HG03135 (cell line): Measurements from ENCODE around the gene CSH1.
"Not testable (repeated sequence)": the region's sequence is repeated elsewhere in the genome, so short reads cannot be mapped to it uniquely, and the experiment has no call there.

Experiments used
- ATAC-seq: cut with Tn5 transposase; IDR thresholded peaks from one replicate; pipeline ENCODE4 v1.9.1; 2021; ENCODE audit warnings: mild to moderate bottlenecking, moderate library complexity; ENCODE audit not compliant: unreplicated experiment

The CSH1 gene

GRCh38 chr17:63928966-63929695, 32.8 kb upstream of the CSH1 start:
- ATAC-seq: no peak

- no peak for ATAC-seq
Measured at GRCh38 chr17:63928172-63928666, 31.8 kb upstream of the CSH1 start.

- no peak for ATAC-seq
Measured at GRCh38 chr17:63927464-63928171, 31.2 kb upstream of the CSH1 start.

DNA sequence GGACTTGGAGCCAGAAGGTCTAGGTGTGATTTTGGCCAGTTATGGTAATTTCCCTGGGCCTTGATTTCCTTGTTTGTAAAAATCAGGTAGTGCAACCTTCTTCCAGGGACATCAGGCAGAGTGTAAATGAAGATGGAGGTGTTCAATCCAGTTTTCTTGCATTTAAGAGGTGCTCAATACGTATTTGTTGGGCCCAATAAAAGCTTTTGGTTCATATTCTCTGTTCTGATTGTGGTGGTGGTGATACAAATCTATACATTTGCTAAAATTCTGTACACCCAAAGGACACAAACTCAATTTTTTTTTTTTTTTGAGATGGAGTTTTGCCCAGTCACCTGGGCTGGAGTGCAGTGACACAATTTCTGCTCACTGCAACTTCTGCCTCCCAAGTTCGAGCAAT, 29.8 kb upstream of the CSH1 start:
- no peak for ATAC-seq

- ATAC-seq: no peak
Measured at GRCh38 chr17:63925615-63926014, 29.2 kb upstream of the CSH1 start.

DNA sequence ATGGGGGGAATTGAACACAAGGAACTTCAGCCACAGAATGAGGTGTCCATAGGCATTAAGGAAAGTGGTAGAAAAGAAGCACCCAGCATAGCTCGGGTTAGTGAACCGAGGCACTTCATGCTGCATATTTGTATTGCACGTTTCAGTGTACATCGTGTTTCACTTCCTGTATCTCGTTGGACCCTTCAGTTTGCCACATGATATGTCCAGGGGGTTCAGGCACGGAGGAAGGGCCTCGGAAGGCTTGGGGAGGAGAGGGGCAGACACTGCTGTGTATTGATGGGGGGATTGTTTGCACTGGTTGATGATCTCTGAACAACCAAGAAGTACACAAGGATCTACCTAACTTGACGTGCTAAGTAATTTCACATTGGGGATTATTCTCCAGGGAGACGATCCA, 26.0 kb upstream of the CSH1 start:
- not testable (repeated sequence) for ATAC-seq

- not testable (repeated sequence) for ATAC-seq
Measured at GRCh38 chr17:63920779-63921178, 24.4 kb upstream of the CSH1 start.

GRCh38 chr17:63920050-63920449, 23.7 kb upstream of the CSH1 start:
- not testable (repeated sequence) for ATAC-seq

- ATAC-seq: no peak
Measured at GRCh38 chr17:63919311-63919723, 22.9 kb upstream of the CSH1 start.

DNA sequence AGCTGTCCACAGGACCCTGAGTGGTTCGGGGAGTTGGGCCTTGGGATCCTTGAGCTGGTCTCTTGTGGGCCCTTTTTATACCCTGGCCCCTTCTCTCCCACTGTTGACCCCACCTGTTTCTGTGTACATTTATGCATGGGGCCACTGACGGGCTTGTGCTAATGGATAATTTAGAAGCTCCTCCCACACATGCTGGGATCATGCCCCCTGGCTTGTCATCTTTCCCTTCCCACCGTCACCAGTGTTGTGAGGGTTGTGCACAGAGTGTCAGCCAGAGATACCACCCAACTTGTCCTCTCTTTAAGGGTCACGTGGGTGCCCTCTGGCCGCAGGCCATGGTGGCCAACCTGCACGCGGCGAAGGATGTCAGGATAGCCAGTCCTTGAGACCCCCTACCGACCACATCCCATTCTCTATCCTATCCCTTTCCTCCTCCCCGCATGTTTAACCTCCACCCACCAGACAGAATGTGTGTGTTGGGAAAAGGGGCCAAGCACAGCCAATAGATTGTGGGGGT, 22.5 kb upstream of the CSH1 start, which contains the start of gene GH1:
Gene GH1 (minus strand): TSS at position 51 of the 517 bp plus-strand sequence. CDS start 63 bp downstream, outside the sequence.
- not testable (repeated sequence) for ATAC-seq

DNA sequence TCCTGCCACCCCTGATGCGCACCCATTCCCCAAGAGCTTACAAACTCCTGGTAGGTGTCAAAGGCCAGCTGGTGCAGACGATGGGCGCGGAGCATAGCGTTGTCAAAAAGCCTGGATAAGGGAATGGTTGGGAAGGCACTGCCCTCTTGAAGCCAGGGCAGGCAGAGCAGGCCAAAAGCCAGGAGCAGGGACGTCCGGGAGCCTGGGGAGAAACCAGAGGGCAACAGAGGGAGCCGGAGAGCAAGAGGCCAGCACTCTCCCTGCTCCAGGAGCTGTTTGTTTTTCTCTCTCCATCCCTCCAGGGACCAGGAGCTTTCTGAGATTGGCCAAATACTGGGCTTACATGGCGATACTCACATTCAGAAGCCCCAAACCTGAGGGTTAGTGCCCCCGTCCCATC, 21.9 kb upstream of the CSH1 start:
- ATAC-seq: no peak

DNA sequence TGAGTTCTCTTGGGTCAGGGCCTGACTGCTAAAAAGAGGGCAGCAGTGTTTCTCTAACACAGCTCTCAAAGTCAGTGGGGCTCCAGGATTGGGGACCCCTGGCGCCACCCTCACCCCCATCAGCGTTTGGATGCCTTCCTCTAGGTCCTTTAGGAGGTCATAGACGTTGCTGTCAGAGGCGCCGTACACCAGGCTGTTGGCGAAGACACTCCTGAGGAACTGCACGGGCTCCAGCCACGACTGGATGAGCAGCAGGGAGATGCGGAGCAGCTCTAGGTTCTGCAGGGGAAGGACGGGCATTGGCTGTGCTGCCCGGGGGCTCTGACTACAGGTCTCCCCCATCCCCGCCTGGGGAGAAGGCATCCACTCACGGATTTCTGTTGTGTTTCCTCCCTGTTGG, 21.3 kb upstream of the CSH1 start:
- no peak for ATAC-seq

DNA sequence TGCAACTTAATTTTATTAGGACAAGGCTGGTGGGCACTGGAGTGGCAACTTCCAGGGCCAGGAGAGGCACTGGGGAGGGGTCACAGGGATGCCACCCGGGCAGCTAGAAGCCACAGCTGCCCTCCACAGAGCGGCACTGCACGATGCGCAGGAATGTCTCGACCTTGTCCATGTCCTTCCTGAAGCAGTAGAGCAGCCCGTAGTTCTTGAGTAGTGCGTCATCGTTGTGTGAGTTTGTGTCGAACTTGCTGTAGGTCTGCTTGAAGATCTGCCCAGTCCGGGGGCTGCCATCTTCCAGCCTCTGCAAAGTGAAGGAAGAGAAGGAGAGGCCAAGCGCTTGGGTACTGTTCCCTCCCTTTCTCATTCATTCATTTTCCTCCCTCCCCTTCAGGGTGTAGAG, 20.8 kb upstream of the CSH1 start:
- not testable (repeated sequence) for ATAC-seq

DNA sequence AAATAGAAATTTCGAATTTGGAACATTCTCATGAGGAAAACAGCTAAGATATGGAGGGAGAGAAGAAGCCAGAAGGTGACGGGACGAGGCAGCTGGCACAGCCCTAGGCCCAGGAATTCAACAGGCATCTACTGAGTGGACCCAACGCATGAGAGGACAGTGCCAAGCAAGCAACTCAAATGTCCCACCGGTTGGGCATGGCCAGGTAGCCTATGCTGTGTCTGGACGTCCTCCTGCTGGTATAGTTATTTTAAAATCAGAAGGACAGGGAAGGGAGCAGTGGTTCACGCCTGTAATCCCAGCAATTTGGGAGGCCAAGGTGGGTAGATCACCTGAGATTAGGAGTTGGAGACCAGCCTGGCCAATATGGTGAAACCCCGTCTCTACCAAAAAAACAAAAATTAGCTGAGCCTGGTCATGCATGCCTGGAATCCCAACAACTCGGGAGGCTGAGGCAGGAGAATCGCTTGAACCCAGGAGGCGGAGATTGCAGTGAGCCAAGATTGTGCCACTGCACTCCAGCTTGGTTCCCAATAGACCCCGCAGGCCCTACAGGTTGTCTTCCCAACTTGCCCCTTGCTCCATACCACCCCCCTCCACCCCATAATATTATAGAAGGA, 20.3 kb upstream of the CSH1 start:
- ATAC-seq: no peak

DNA sequence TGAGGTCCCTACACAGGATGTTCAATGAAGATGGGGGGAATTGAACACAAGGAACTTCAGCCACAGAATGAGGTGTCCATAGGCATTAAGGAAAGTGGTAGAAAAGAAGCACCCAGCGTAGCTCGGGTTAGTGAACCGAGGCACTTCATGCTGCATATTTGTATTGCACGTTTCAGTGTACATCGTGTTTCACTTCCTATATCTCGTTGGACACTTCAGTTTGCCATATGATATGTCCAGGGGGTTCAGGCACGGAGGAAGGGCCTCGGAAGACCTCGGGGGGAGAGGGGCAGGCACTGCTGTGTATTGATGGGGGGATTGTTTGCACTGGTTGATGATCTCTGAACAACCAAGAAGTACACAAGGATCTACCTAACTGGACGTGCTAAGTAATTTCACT, 19.4 kb upstream of the CSH1 start:
- ATAC-seq: not testable (repeated sequence)

DNA sequence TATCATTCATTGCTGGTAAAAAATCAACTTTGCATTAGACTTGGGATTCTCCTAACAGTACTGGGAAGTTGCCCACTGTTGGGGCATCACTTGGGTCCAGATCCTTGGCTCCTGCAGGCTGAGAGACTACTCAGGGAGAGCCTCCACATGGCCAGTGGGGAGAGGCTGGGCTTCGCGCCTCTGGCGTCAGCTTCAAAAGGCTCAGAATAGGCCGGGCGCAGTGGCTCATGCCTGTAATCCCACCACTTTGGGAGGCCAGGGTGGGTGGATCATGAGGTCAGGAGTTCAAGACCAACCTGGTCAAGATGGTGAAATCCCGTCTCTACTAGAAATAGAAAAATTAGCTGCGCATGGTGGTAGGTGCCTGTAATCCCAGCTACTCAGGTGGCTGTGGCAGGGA, 18.1 kb upstream of the CSH1 start:
- ATAC-seq: no peak

DNA sequence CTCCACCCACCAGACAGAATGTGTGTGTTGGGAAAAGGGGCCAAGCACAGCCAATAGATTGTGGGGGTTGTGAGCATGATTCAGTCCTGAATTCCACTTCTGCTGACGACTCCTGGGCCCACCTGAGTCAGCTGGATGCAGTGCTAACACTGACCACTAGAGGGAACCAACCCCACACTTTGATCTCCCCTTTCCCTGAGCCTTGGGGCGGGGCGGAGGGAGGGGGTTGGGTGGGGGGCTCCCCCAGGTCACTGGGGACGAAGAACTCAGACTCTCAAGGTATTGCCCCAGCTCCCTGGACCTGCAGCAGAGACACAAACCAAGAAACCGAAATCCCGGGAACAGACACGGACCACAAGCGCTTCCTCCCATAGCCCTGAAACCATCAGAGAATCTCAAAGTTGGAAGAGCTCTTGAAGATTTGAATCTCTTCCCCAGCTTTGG, 15.3 kb upstream of the CSH1 start:
- no peak for ATAC-seq

- ATAC-seq: no peak
Measured at GRCh38 chr17:63911041-63911635, 14.8 kb upstream of the CSH1 start, which contains the start of gene CSHL1. Gene CSHL1, minus strand, starts transcription at chr17:63911258. Its CDS starts 62 bp downstream, at chr17:63911196.

DNA sequence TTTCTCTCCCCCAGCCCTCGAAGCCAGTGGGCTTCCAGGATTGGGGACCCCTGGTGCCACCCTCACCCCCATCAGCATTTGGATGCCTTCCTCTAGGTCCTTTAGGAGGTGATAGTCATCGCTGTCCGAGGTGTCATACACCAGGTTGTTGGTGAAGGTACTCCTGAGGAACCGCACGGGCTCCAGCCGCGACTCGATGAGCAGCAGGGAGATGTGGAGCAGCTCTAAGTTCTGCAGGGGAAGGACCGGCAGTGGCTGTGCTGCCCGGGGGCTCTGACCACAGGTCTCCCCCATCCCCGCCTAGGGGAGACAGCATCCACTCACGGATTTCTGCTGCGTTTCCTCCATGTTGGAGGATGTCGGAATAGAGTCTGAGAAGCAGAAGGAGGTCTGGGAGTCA, 13.7 kb upstream of the CSH1 start:
- ATAC-seq: no peak

- not testable (repeated sequence) for ATAC-seq
Measured at GRCh38 chr17:63909586-63909985, 13.2 kb upstream of the CSH1 start.
